ENCODE measurements around the gene CDON. TPM values are rescaled to one million over a fixed set of nuclear protein-coding genes. Genes with fewer than 3 reads are reported as not detected.
A peak's percentile ranks its signal among the peaks of the same experiment; 100 is the strongest.

CDON gene
- total RNA-seq, 2 experiments from 2014 or later, result 3.6 to 4.1 TPM

- POLR2A ChIA-PET, result no interaction called here
- peaks cover 2% of the 10 kb centered on the region for H3K27me3 Mint-ChIP-seq (ENCODE audit: low read depth)
Observed at GRCh38 chr11:125941619-125942611, 120.8 kb downstream of the CDON start.

DNA sequence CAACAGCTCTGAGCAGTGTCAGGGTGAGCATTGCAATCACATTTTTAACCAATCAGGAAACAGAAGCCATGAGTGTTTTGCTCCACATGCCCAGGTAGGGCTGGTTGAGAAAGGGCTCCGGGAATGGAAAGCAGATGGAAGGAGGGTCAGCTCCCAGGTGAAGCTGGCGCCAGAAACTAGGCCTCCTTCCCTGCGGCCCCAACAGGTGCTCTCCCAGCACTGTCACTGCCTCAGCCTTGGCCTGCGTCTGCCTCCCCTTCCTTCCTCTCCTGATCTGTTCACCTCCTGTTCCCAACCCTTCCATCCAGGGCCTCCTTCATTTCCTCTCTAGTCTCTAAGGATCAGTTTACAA, 121.4 kb downstream of the CDON start:
- DNase-seq, result no peak
- Mint-ChIP-seq H3K27ac (no peak overlapping the region), H3K36me3 (ENCODE audit: low read depth) (peaks cover 3% of the 10 kb centered on the region), H3K4me1 (ENCODE audit: low read depth) (peaks cover 15% of the 10 kb centered on the region), H3K4me3 (no peak overlapping the region), H3K9me3 (ENCODE audit: insufficient read depth) (peaks cover 4% of the 10 kb centered on the region), H3K27me3 (ENCODE audit: low read depth) (peaks cover 5% of the 10 kb centered on the region)
- ATAC-seq, result no peak
- ChIA-PET POLR2A (no interaction called here), CTCF (interaction anchor here (1.3 to 4.1 kb wide), 4 partner anchors 15 to 252 kb away, joined by 3 to 32 read pairs (median 4); no protein-coding TSS in a partner anchor)

More at GRCh38 chr11:125941619-125942611, 120.8 kb downstream of the CDON start:
- H3K27ac Mint-ChIP-seq, result no peak overlapping the region
- H3K4me3 Mint-ChIP-seq, result no peak overlapping the region
- CTCF ChIA-PET, result interaction anchor here (0.9 to 4.1 kb wide), 8 partner anchors 12 to 252 kb away, joined by 3 to 32 read pairs (median 4); no protein-coding TSS in a partner anchor
- peaks cover 15% of the 10 kb centered on the region for H3K4me1 Mint-ChIP-seq (ENCODE audit: low read depth)
- peaks cover 4% of the 10 kb centered on the region for H3K9me3 Mint-ChIP-seq (ENCODE audit: insufficient read depth)
- ATAC-seq (peak; percentile 76), DNase-seq (peak; percentile 67)
- H3K36me3 Mint-ChIP-seq (ENCODE audit: low read depth), result peaks cover 3% of the 10 kb centered on the region

DNA sequence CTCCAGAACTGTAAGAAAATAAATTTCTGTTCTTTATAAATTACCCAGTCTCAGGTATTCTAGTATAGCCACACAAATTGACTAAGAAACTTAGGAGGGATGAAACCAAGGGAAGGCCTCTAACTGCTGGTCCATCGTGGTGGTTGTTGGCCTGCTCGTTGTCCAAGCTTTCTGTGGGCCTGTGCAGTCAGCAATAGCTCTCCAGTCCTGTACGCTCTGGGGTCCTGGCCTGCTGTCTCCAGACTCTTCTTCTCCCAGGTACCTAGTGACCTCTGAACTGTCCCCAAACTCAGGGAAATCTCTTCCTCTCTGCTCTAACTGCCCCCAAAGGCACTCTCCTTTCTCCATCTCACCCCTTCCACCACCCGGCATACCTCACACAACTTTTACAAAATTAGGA, 122.5 kb downstream of the CDON start:
- ChIA-PET CTCF (interaction anchor here (4.1 kb wide), 1 partner anchor 253 kb away, joined by 32 read pairs; no protein-coding TSS in a partner anchor), POLR2A (no interaction called here)
- H3K4me1 Mint-ChIP-seq (ENCODE audit: low read depth), result peaks cover 15% of the 10 kb centered on the region
- no peak overlapping the region for H3K27ac Mint-ChIP-seq
- H3K9me3 Mint-ChIP-seq (ENCODE audit: insufficient read depth), result peaks cover 4% of the 10 kb centered on the region
- H3K27me3 Mint-ChIP-seq (ENCODE audit: low read depth), result peaks cover 7% of the 10 kb centered on the region
- H3K4me3 Mint-ChIP-seq, result no peak overlapping the region
- DNase-seq (no peak), ATAC-seq (no peak)
- peaks cover 3% of the 10 kb centered on the region for H3K36me3 Mint-ChIP-seq (ENCODE audit: low read depth)

GRCh38 chr11:125939081-125939521, 123.6 kb downstream of the CDON start:
- H3K9me3 Mint-ChIP-seq (ENCODE audit: insufficient read depth), result peaks cover 4% of the 10 kb centered on the region
- peaks cover 8% of the 10 kb centered on the region for H3K27me3 Mint-ChIP-seq (ENCODE audit: low read depth)
- ATAC-seq, result no peak
- H3K4me3 Mint-ChIP-seq, result no peak overlapping the region
- peaks cover 3% of the 10 kb centered on the region for H3K36me3 Mint-ChIP-seq (ENCODE audit: low read depth)
- H3K4me1 Mint-ChIP-seq (ENCODE audit: low read depth), result peaks cover 15% of the 10 kb centered on the region
- H3K27ac Mint-ChIP-seq, result peak overlapping the region; percentile 49
- no peak for DNase-seq
- POLR2A ChIA-PET, result no interaction called here
- CTCF ChIA-PET, result interaction anchor here (1.4 to 2.4 kb wide), 2 partner anchors 11 to 255 kb away, joined by 3 to 16 read pairs; no protein-coding TSS in a partner anchor

GRCh38 chr11:125938418-125938817, 124.2 kb downstream of the CDON start:
- ChIA-PET CTCF (interaction anchor here (1.4 to 2.4 kb wide), 2 partner anchors 11 to 255 kb away, joined by 3 to 16 read pairs; no protein-coding TSS in a partner anchor), POLR2A (no interaction called here)
- H3K9me3 Mint-ChIP-seq (ENCODE audit: insufficient read depth), result peaks cover 4% of the 10 kb centered on the region
- peak; percentile 29 for DNase-seq
- peaks cover 8% of the 10 kb centered on the region for H3K27me3 Mint-ChIP-seq (ENCODE audit: low read depth)
- H3K36me3 Mint-ChIP-seq (ENCODE audit: low read depth), result peaks cover 3% of the 10 kb centered on the region
- no peak for ATAC-seq
- H3K4me3 Mint-ChIP-seq, result no peak overlapping the region
- peaks cover 18% of the 10 kb centered on the region for H3K4me1 Mint-ChIP-seq (ENCODE audit: low read depth)
- peak overlapping the region; percentile 75 for H3K27ac Mint-ChIP-seq

DNA sequence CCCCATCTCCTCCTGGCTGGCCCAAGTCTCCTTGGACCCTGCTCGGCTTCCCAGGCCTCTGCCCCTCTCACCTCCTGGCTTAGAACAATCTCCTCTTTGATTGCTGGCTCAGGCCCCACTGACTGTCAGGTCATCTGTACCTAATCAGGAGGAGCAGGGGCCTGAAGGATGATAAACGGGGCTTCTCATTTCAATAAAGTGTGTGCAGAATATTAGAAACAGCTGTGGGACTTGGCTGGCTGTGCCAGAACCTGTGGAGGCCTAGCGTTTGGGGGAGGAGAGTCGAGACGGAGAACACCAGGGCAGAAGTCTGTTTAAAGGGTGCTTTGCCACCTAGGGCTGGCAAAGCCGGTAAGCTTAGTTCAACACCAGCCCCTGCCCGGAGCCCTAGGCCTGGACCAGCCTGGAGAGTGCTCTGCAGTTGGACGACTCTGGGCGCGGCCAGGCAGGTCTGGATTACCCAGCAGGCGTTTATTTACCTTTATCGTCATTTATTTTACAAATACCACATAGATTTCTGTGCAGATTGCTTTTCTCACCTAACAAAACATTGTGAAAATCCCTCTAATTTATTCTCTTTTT, 127.0 kb downstream of the CDON start:
- Mint-ChIP-seq H3K4me1 (ENCODE audit: low read depth) (peaks cover 29% of the 10 kb centered on the region), H3K4me3 (no peak overlapping the region), H3K9me3 (ENCODE audit: insufficient read depth) (peaks cover 4% of the 10 kb centered on the region), H3K27ac (no peak overlapping the region), H3K36me3 (ENCODE audit: low read depth) (peaks cover 3% of the 10 kb centered on the region), H3K27me3 (ENCODE audit: low read depth) (peaks cover 8% of the 10 kb centered on the region)
- ATAC-seq, result no peak
- DNase-seq, result no peak
- POLR2A ChIA-PET, result no interaction called here
- CTCF ChIA-PET, result no interaction called here

DNA sequence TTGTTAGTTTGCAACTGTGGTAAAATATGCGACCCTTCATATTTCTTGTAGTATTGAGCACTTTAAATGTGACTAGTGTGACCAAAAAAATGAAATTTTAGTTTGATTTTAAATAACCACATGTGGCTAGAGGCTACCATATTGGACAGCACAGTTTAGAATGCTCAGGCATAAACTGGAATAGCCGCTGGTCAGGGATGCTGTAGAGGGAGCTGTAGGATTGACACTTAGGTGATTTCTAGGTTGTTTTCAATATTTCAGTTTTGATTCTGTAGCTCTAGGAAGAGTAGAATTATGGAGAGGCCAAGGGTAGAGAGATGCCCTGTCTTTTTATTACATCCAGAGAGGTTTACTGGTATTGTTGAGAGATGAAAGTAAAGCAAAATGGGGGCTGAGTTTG, 127.6 kb downstream of the CDON start:
- no peak for ATAC-seq
- ChIA-PET POLR2A (no interaction called here), CTCF (interaction anchor here (1.0 kb wide), 1 partner anchor 10 kb away, joined by 3 read pairs; no protein-coding TSS in a partner anchor)
- H3K27me3 Mint-ChIP-seq (ENCODE audit: low read depth), result peaks cover 9% of the 10 kb centered on the region
- no peak overlapping the region for H3K4me3 Mint-ChIP-seq
- peaks cover 3% of the 10 kb centered on the region for H3K36me3 Mint-ChIP-seq (ENCODE audit: low read depth)
- peaks cover 29% of the 10 kb centered on the region for H3K4me1 Mint-ChIP-seq (ENCODE audit: low read depth)
- no peak overlapping the region for H3K27ac Mint-ChIP-seq
- peaks cover 4% of the 10 kb centered on the region for H3K9me3 Mint-ChIP-seq (ENCODE audit: insufficient read depth)
- DNase-seq, result no peak

DNA sequence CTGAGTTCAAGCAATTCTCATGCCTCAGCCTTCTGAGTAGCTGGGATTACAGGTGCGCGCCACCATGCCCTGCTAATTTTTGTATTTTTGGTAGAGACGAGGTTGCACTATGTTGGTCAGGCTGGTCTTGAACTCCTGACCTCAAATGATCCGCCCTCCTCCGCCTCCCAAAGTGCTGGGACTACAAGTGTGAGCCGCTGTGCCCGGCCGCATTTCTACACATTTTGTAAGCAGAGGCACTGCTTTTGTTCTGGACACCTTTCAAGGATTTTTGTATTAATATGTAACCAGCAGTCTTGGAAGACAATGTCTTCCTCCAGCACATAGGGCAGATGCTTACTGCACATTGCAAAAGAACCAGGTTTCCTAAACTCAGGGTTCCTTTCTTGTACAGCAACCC, 128.2 kb downstream of the CDON start:
- POLR2A ChIA-PET, result no interaction called here
- Mint-ChIP-seq H3K4me3 (no peak overlapping the region), H3K27me3 (ENCODE audit: low read depth) (peaks cover 13% of the 10 kb centered on the region), H3K36me3 (ENCODE audit: low read depth) (peaks cover 3% of the 10 kb centered on the region), H3K9me3 (ENCODE audit: insufficient read depth) (peaks cover 4% of the 10 kb centered on the region), H3K27ac (no peak overlapping the region), H3K4me1 (ENCODE audit: low read depth) (peaks cover 29% of the 10 kb centered on the region)
- ATAC-seq (no peak), DNase-seq (no peak)
- CTCF ChIA-PET, result interaction anchor here (1.0 kb wide), 1 partner anchor 10 kb away, joined by 3 read pairs; no protein-coding TSS in a partner anchor

- DNase-seq, result peak; percentile 61
- H3K9me3 Mint-ChIP-seq (ENCODE audit: insufficient read depth), result peaks cover 4% of the 10 kb centered on the region
- ChIA-PET CTCF (interaction anchor here (1.4 kb wide), 1 partner anchor 261 kb away, joined by 5 read pairs; no protein-coding TSS in a partner anchor), POLR2A (no interaction called here)
- peak; percentile 69 for ATAC-seq
- no peak overlapping the region for H3K27ac Mint-ChIP-seq
- H3K4me3 Mint-ChIP-seq, result no peak overlapping the region
- H3K27me3 Mint-ChIP-seq (ENCODE audit: low read depth), result peaks cover 20% of the 10 kb centered on the region
- peaks cover 20% of the 10 kb centered on the region for H3K4me1 Mint-ChIP-seq (ENCODE audit: low read depth)
- no peaks in the 10 kb centered on the region for H3K36me3 Mint-ChIP-seq (ENCODE audit: low read depth)
Observed at GRCh38 chr11:125933030-125933813, 129.4 kb downstream of the CDON start.

- DNase-seq, result no peak
Observed at GRCh38 chr11:125932301-125932700, 130.4 kb downstream of the CDON start.

GRCh38 chr11:125931668-125932067, 131.0 kb downstream of the CDON start:
- DNase-seq, result no peak

More at GRCh38 chr11:125932301-125932700, 130.4 kb downstream of the CDON start:
- POLR2A ChIA-PET, result no interaction called here
- no peak for ATAC-seq
- H3K36me3 Mint-ChIP-seq (ENCODE audit: low read depth), result no peaks in the 10 kb centered on the region
- CTCF ChIA-PET, result interaction anchor here (1.4 kb wide), 1 partner anchor 262 kb away, joined by 5 read pairs; no protein-coding TSS in a partner anchor
- H3K9me3 Mint-ChIP-seq (ENCODE audit: insufficient read depth), result no peaks in the 10 kb centered on the region
- peaks cover 20% of the 10 kb centered on the region for H3K27me3 Mint-ChIP-seq (ENCODE audit: low read depth)
- H3K27ac Mint-ChIP-seq, result no peak overlapping the region
- peaks cover 16% of the 10 kb centered on the region for H3K4me1 Mint-ChIP-seq (ENCODE audit: low read depth)
- no peak overlapping the region for H3K4me3 Mint-ChIP-seq

More at GRCh38 chr11:125931668-125932067, 131.0 kb downstream of the CDON start:
- Mint-ChIP-seq H3K36me3 (ENCODE audit: low read depth) (no peaks in the 10 kb centered on the region), H3K27me3 (ENCODE audit: low read depth) (peaks cover 20% of the 10 kb centered on the region), H3K9me3 (ENCODE audit: insufficient read depth) (no peaks in the 10 kb centered on the region), H3K4me3 (no peak overlapping the region), H3K27ac (no peak overlapping the region), H3K4me1 (ENCODE audit: low read depth) (peaks cover 16% of the 10 kb centered on the region)
- ATAC-seq, result no peak
- CTCF ChIA-PET, result interaction anchor here (1.4 kb wide), 1 partner anchor 262 kb away, joined by 5 read pairs; no protein-coding TSS in a partner anchor
- POLR2A ChIA-PET, result no interaction called here

All from activated CD8-positive, alpha-beta T cell treated with anti-CD3 and anti-CD28 coated beads, Interleukin-2, amount 10 ng/mL, durations not matched to agents 7 days and 5 days (primary cell).